Upper lobe of left lung (tissue), 4 donors: ENCODE results near the gene ERN1.

ENCODE experiments used
- POLR2A ChIP-seq, 4 donors: fragments of 450-650 bp; IDR thresholded peaks; one replicate each; pipeline ENCODE4 v1.5.1; 2016 to 2017; ENCODE audit warnings: antibody characterized with exemption in 4 of 4, mild to moderate bottlenecking in 2 of 4
- TF ChIP-seq, protein P1 (sequence below), 6 experiments: fragments of 450-650 bp in 4 of 6; fragments of 200-600 bp in 2 of 6; sonication (generic) in 2 of 6; IDR thresholded peaks; one replicate each; pipeline ENCODE4 v1.5.1; 2016 to 2019; ENCODE audit warnings: antibody characterized with exemption in 6 of 6

- TF ChIP-seq, protein P1, sequence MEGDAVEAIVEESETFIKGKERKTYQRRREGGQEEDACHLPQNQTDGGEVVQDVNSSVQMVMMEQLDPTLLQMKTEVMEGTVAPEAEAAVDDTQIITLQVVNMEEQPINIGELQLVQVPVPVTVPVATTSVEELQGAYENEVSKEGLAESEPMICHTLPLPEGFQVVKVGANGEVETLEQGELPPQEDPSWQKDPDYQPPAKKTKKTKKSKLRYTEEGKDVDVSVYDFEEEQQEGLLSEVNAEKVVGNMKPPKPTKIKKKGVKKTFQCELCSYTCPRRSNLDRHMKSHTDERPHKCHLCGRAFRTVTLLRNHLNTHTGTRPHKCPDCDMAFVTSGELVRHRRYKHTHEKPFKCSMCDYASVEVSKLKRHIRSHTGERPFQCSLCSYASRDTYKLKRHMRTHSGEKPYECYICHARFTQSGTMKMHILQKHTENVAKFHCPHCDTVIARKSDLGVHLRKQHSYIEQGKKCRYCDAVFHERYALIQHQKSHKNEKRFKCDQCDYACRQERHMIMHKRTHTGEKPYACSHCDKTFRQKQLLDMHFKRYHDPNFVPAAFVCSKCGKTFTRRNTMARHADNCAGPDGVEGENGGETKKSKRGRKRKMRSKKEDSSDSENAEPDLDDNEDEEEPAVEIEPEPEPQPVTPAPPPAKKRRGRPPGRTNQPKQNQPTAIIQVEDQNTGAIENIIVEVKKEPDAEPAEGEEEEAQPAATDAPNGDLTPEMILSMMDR (IDR thresholded peaks at IDR 0.05): no peak
- no peak for TF ChIP-seq POLR2A (IDR thresholded peaks at IDR 0.05)
Observed at GRCh38 chr17:64138441-64138840, 8.5 kb upstream of the ERN1 start.
